Hepatocyte (in vitro differentiated cells): ENCODE results near the gene APOM. TPM values are rescaled to one million over a fixed set of nuclear protein-coding genes. Genes with fewer than 3 reads are reported as not detected.

Source experiments
- DNase-seq: peaks from one replicate; pipeline ENCODE4 v3.0.0-alpha.2; 2016; ENCODE audit warnings: low spot score
- H2AFZ ChIP-seq: fragments of 200-600 bp; sonication (generic); 2 replicates; pipeline ENCODE4 v1.6.0; 2016; ENCODE audit warnings: antibody characterized with exemption, mild to moderate bottlenecking
- H3K27ac ChIP-seq: fragments of 200-600 bp; sonication (generic); 2 replicates; pipeline ENCODE4 v1.5.1; 2016; ENCODE audit warnings: mild to moderate bottlenecking
- H3K27me3 ChIP-seq: fragments of 200-600 bp; sonication (generic); 2 replicates; pipeline ENCODE4 v1.6.1; 2016
- H3K36me3 ChIP-seq: fragments of 200-600 bp; sonication (generic); replicated peaks from 2 replicates; pipeline ENCODE4 v1.5.1; 2016; ENCODE audit warnings: low read depth; ENCODE audit not compliant: insufficient read depth
- H3K4me1 ChIP-seq: fragments of 200-600 bp; sonication (generic); 2 replicates; pipeline ENCODE4 v1.5.1; 2016; ENCODE audit warnings: mild to moderate bottlenecking, moderate library complexity; ENCODE audit not compliant: insufficient read depth
- H3K4me2 ChIP-seq: fragments of 200-600 bp; sonication (generic); 2 replicates; pipeline ENCODE4 v1.6.0; 2016
- H3K4me3 ChIP-seq: fragments of 200-600 bp; sonication (generic); 2 replicates; pipeline ENCODE4 v1.5.1; 2016; ENCODE audit warnings: mild to moderate bottlenecking
- H3K79me2 ChIP-seq: fragments of 200-600 bp; sonication (generic); 2 replicates; pipeline ENCODE4 v1.6.0; 2017; ENCODE audit warnings: mild to moderate bottlenecking
- H3K9me2 ChIP-seq: fragments of 200-600 bp; sonication (generic); replicated peaks from 2 replicates; pipeline ENCODE4 v1.6.0; 2017; ENCODE audit warnings: mild to moderate bottlenecking; ENCODE audit not compliant: insufficient read depth
- H3K9me3 ChIP-seq: fragments of 200-600 bp; sonication (generic); 2 replicates; pipeline ENCODE4 v1.5.1; 2016; ENCODE audit warnings: low read depth, mild to moderate bottlenecking
- H4K20me1 ChIP-seq: fragments of 200-600 bp; sonication (generic); 2 replicates; pipeline ENCODE4 v1.6.0; 2016; ENCODE audit warnings: mild to moderate bottlenecking; ENCODE audit not compliant: insufficient read depth, poor library complexity, severe bottlenecking
- EZH2 ChIP-seq: fragments of 200-600 bp; sonication (generic); IDR thresholded peaks from 2 replicates; pipeline ENCODE4 v1.6.1; 2016; ENCODE audit warnings: antibody characterized with exemption, mild to moderate bottlenecking, borderline replicate concordance
- EZH2phosphoT487 ChIP-seq: fragments of 200-600 bp; sonication (generic); IDR thresholded peaks from one replicate; pipeline ENCODE4 v1.6.1; 2018; ENCODE audit warnings: antibody characterized with exemption, mild to moderate bottlenecking, low read depth, moderate library complexity; ENCODE audit not compliant: unreplicated experiment, severe bottlenecking
- WGBS: methylation state at CpG from one replicate; pipeline ENCODE4 v1.1.6; 2016; ENCODE audit warnings: low lambda C conversion rate; ENCODE audit errors: missing lambda C conversion rate; 5-methylcytosine and 5-hydroxymethylcytosine counted together
- polyA plus RNA-seq: library from polyadenylated mRNA; unstranded; fragments of >200 nt; fragmentation: Nextera tagmentation; extraction: Ambion mirVana; gene quantifications from 2 replicates; pipeline ENCODE4 v1.2.1, GENCODE V29; 2016
- total RNA-seq: library from RNA; depleted of rRNA; stranded (reverse); fragments of >200 nt; gene quantifications from 2 replicates; pipeline ENCODE4 v1.2.3, GENCODE V29; 2014
- TF ChIP-seq, protein P1 (sequence below): fragments of 200-600 bp; sonication (generic); IDR thresholded peaks from 2 replicates; pipeline ENCODE4 v1.5.1; 2016; ENCODE audit warnings: antibody characterized with exemption, mild to moderate bottlenecking; ENCODE audit not compliant: poor library complexity

The APOM gene
- total and polyA plus RNA-seq, 2 experiments from 2014 or later, result 9.3 to 40.7 TPM

DNA sequence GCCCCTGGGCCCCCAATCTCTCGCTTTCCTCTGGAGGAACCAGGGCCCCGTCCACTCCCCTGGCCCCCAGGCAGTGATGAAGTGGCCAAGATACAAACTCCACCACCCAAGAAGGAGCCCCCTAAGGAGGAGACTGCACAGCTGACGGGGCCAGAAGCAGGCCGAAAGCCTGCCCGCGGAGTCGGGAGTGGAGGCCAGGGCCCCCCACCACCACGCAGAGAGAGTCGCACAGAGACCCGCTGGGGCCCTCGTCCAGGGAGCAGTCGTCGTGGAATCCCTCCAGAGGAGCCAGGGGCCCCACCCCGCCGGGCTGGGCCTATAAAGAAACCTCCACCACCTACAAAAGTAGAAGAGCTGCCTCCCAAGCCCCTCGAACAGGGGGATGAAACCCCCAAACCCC, 24.5 kb upstream of the APOM start:
- H3K9me3 ChIP-seq, result no peaks in the 10 kb centered on the region
- no peaks in the 10 kb centered on the region for H3K4me1 ChIP-seq
- WGBS, result 92% methylated on average over 12 of the region's 16 CpGs
- DNase-seq, result no peak
- no peak overlapping the region for H2AFZ ChIP-seq
- H3K9me2 ChIP-seq, result no peaks in the 10 kb centered on the region
- H4K20me1 ChIP-seq, result peaks cover 9% of the 10 kb centered on the region
- H3K79me2 ChIP-seq, result peaks cover 13% of the 10 kb centered on the region
- no peaks in the 10 kb centered on the region for H3K36me3 ChIP-seq
- no peaks in the 10 kb centered on the region for H3K27me3 ChIP-seq
- no peak overlapping the region for H3K27ac ChIP-seq
- no peak for TF ChIP-seq EZH2
- TF ChIP-seq, protein P1, sequence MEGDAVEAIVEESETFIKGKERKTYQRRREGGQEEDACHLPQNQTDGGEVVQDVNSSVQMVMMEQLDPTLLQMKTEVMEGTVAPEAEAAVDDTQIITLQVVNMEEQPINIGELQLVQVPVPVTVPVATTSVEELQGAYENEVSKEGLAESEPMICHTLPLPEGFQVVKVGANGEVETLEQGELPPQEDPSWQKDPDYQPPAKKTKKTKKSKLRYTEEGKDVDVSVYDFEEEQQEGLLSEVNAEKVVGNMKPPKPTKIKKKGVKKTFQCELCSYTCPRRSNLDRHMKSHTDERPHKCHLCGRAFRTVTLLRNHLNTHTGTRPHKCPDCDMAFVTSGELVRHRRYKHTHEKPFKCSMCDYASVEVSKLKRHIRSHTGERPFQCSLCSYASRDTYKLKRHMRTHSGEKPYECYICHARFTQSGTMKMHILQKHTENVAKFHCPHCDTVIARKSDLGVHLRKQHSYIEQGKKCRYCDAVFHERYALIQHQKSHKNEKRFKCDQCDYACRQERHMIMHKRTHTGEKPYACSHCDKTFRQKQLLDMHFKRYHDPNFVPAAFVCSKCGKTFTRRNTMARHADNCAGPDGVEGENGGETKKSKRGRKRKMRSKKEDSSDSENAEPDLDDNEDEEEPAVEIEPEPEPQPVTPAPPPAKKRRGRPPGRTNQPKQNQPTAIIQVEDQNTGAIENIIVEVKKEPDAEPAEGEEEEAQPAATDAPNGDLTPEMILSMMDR, result no peak
- no peak for TF ChIP-seq EZH2phosphoT487
- no peak overlapping the region for H3K4me3 ChIP-seq
- H3K4me2 ChIP-seq, result no peak overlapping the region

DNA sequence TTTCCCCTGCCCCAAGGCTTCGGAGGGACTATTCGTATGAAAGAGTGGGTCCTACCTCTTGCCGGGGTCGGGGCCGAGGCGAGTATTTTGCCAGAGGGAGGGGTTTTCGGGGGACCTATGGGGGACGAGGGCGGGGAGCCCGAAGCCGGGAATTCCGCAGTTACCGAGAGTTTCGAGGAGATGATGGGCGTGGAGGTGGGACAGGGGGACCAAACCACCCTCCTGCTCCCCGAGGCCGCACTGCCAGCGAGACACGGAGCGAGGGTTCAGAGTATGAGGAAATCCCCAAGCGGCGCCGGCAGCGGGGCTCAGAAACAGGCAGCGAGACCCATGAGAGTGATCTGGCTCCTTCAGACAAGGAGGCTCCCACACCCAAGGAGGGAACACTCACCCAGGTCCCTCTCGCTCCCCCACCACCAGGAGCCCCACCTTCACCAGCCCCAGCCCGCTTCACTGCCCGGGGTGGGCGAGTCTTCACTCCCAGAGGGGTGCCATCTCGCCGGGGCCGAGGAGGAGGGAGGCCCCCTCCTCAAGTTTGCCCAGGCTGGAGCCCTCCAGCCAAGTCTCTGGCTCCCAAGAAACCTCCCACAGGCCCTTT, 23.9 kb upstream of the APOM start:
- Histone ChIP-seq H3K9me2 (no peaks in the 10 kb centered on the region), H3K79me2 (peaks cover 7% of the 10 kb centered on the region), H3K4me3 (no peak overlapping the region), H4K20me1 (peaks cover 9% of the 10 kb centered on the region), H3K27me3 (no peaks in the 10 kb centered on the region), H3K4me1 (no peaks in the 10 kb centered on the region), H3K27ac (no peak overlapping the region), H3K36me3 (no peaks in the 10 kb centered on the region), H3K9me3 (no peaks in the 10 kb centered on the region), H3K4me2 (no peak overlapping the region), H2AFZ (no peak overlapping the region)
- TF ChIP-seq EZH2phosphoT487 (no peak), EZH2 (no peak)
- TF ChIP-seq, protein P1, result no peak
- 98% methylated on average over 15 of the region's 32 CpGs for WGBS
- no peak for DNase-seq

DNA sequence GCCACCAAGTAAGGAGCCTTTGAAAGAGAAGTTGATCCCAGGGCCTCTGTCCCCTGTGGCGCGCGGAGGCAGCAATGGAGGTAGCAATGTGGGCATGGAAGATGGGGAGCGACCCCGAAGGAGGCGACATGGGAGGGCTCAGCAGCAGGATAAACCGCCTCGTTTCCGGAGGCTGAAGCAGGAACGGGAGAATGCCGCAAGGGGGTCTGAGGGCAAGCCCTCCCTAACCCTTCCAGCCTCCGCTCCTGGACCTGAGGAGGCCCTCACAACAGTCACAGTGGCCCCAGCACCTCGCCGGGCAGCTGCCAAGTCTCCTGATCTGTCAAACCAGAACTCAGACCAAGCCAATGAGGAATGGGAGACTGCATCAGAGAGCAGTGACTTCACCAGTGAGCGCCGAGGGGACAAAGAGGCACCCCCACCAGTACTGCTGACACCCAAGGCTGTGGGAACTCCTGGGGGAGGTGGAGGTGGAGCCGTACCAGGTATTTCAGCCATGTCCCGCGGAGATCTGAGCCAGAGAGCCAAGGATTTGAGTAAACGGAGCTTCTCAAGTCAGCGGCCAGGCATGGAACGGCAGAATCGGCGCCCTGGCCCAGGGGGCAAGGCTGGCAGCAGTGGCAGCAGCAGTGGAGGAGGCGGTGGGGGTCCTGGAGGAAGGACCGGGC, 23.3 kb upstream of the APOM start:
- Histone ChIP-seq H3K9me2 (no peaks in the 10 kb centered on the region), H3K9me3 (no peaks in the 10 kb centered on the region), H3K4me1 (no peaks in the 10 kb centered on the region), H3K27me3 (no peaks in the 10 kb centered on the region), H2AFZ (no peak overlapping the region), H3K79me2 (peaks cover 6% of the 10 kb centered on the region), H3K4me2 (no peak overlapping the region), H4K20me1 (peaks cover 9% of the 10 kb centered on the region), H3K27ac (no peak overlapping the region), H3K36me3 (no peaks in the 10 kb centered on the region), H3K4me3 (no peak overlapping the region)
- 97% methylated on average over 26 of the region's 26 CpGs for WGBS
- TF ChIP-seq EZH2phosphoT487 (no peak), EZH2 (no peak)
- TF ChIP-seq, protein P1, result no peak
- no peak for DNase-seq
